SU-DHL-6 (cell line): ENCODE data around the gene MRPL55.

Source experiments
- H2AFZ ChIP-seq: fragments of 200-600 bp; sonication (generic); 2 replicates; pipeline ENCODE4 v1.6.1; 2014; ENCODE audit warnings: low read depth, mild to moderate bottlenecking, moderate library complexity, mixed read lengths, antibody characterized with exemption, low read length; ENCODE audit not compliant: severe bottlenecking
- H3F3A ChIP-seq: fragments of 200-600 bp; shearing (Covaris generic); 2 replicates; pipeline ENCODE4 v1.6.0; 2016; ENCODE audit warnings: antibody characterized with exemption, mild to moderate bottlenecking; ENCODE audit not compliant: insufficient read depth
- H3K27ac ChIP-seq: fragments of 200-600 bp; sonication (generic); 2 replicates; pipeline ENCODE4 v1.5.1; 2016; ENCODE audit warnings: low read depth, mild to moderate bottlenecking, low read length, moderate library complexity, mixed read lengths
- H3K27me3 ChIP-seq: fragments of 200-600 bp; sonication (generic), shearing (Covaris generic); 2 replicates; pipeline ENCODE4 v1.6.0; 2014; ENCODE audit warnings: mild to moderate bottlenecking, low read length
- H3K36me3 ChIP-seq: fragments of 200-600 bp; sonication (generic); 2 replicates; pipeline ENCODE4 v1.6.1; 2014; ENCODE audit warnings: mild to moderate bottlenecking, low read length, mixed read lengths
- H3K4me2 ChIP-seq: fragments of 300-600, 200-600 bp; shearing (Covaris generic), sonication (generic); 2 replicates; pipeline ENCODE4 v1.6.0; 2014; ENCODE audit warnings: low read length, low read depth, mild to moderate bottlenecking; ENCODE audit not compliant: poor library complexity, severe bottlenecking
- H3K4me3 ChIP-seq: fragments of 200-600 bp; sonication (generic); 2 replicates; pipeline ENCODE4 v1.5.1; 2014; ENCODE audit warnings: antibody characterized with exemption, low read length, mild to moderate bottlenecking, mixed read lengths; ENCODE audit not compliant: insufficient read depth, poor library complexity, severe bottlenecking
- H3K79me2 ChIP-seq: fragments of 200-600 bp; sonication (generic); 2 replicates; pipeline ENCODE4 v1.6.1; 2014; ENCODE audit warnings: mild to moderate bottlenecking, low read length, moderate library complexity; ENCODE audit not compliant: insufficient read depth
- H3K9ac ChIP-seq: fragments of 200-600 bp; sonication (generic); 2 replicates; pipeline ENCODE4 v1.7.0; 2014; ENCODE audit warnings: mild to moderate bottlenecking, low read length
- H3K9me2 ChIP-seq: fragments of 200-600 bp; sonication (generic); replicated peaks from 2 replicates; pipeline ENCODE4 v1.6.1; 2014; ENCODE audit warnings: low read length; ENCODE audit not compliant: insufficient read depth
- H3K9me3 ChIP-seq: fragments of 200-600 bp; sonication (generic); 2 replicates; pipeline ENCODE4 v1.6.1; 2014; ENCODE audit warnings: low read length, mixed read lengths; ENCODE audit not compliant: insufficient read depth
- H4K20me1 ChIP-seq: fragments of 200-600 bp; sonication (generic); 2 replicates; pipeline ENCODE4 v1.6.1; 2014; ENCODE audit warnings: low read depth, mild to moderate bottlenecking, antibody characterized with exemption, low read length, moderate library complexity, mixed read lengths
- CTCF ChIP-seq: fragments of 200-600 bp; sonication (generic); IDR thresholded peaks from one replicate; pipeline ENCODE4 v1.5.1; 2017; ENCODE audit warnings: antibody characterized with exemption, mild to moderate bottlenecking, low read length, moderate library complexity; ENCODE audit not compliant: insufficient read depth, poor library complexity, severe bottlenecking
- EZH2phosphoT487 ChIP-seq: fragments of 200-600 bp; sonication (generic), shearing (Covaris generic); conservative IDR thresholded peaks from 2 replicates; pipeline ENCODE4 v1.6.1; 2018; ENCODE audit warnings: mild to moderate bottlenecking, antibody characterized with exemption, low read length, moderate library complexity, mixed read lengths

MRPL55 gene

DNA sequence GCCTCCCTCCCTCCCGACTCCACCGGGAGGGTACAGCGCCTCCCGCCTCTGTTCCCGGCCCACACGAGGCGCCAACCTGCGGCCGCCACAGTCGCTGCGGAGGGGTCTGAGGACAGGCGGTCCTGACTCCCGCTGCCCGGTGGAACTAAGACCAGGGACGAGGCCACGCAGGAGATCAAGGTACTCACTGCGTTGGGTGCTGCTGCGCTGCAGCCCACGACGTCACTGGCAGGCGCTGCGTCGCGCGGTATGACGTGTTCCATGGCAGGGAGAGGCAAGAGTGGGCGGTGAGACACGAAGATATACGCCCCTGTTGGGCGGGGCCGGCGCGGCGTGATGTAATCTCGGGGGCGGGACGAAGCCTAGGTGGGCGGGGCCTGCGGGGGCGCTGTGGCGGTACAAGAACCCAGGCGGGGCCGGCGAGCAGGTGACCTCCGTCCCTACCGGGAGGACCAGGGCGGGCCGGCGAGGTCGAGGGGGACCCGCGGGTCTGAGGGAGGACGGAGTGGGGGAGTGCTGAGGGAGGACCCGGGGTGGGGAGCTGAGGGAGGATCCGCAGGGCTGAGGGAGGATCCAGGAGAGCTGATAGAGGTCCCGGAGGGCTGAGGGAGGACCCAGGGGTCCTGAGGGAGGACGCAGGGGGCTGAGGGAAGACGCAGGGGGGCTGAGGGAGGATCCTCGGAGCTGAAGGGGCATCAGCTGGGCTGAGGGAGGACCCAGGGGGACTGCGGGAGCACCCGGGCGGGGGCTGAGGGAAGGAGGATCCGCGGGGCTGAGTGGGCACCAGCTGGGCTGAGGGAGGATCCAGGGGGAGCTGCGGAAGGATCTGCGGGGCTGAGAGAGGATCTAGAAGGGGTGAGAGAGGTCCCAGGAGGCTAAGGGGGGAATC lies at the start of gene MRPL55:
Gene MRPL55, minus strand, starts transcription at position 227 of the 889 bp plus-strand sequence. CDS start 1,039 bp downstream, outside the sequence.
- Histone ChIP-seq H3K4me3 (peak within 1 kb of the TSS; percentile 81), H2AFZ (peak within 1 kb of the TSS; percentile 91), H3K27me3 (no peaks in the 10 kb centered on the region), H3K36me3 (no peaks in the 10 kb centered on the region), H3K9me2 (no peaks in the 10 kb centered on the region), H3K9ac (peak within 1 kb of the TSS; percentile 88), H4K20me1 (no peaks in the 10 kb centered on the region), H3K27ac (no peak within 1 kb of the TSS), H3K4me2 (peak within 1 kb of the TSS; percentile 72), H3K79me2 (peaks cover 13% of the 10 kb centered on the region; the same call in 1 of the 2 replicates), H3F3A (0 out of 2 replicates have a peak, but pooled peaks cover under 1% of the 10 kb centered on the region), H3K9me3 (no peaks in the 10 kb centered on the region)
- no peak for TF ChIP-seq EZH2phosphoT487
- TF ChIP-seq CTCF, result no peak

DNA sequence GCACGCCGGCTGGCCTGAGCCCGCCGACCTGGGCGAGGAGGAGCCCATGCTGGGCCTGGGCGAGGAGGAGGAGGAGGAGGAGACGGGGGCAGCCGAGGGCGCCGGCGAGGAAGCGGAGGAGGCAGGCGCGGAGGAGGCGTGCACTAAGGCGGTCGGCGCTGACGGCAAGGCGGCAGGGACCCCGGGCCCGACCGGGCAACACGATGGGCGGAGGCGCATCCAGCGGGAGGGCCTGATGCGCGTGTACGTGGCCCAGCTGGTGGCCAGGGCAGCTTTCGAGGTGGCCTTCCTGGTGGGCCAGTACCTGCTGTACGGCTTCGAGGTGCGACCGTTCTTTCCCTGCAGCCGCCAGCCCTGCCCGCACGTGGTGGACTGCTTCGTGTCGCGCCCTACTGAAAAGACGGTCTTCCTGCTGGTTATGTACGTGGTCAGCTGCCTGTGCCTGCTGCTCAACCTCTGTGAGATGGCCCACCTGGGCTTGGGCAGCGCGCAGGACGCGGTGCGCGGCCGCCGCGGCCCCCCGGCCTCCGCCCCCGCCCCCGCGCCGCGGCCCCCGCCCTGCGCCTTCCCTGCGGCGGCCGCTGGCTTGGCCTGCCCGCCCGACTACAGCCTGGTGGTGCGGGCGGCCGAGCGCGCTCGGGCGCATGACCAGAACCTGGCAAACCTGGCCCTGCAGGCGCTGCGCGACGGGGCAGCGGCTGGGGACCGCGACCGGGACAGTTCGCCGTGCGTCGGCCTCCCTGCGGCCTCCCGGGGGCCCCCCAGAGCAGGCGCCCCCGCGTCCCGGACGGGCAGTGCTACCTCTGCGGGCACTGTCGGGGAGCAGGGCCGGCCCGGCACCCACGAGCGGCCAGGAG lies 49.3 kb upstream of the MRPL55 start:
- H3K27me3 ChIP-seq, result no peaks in the 10 kb centered on the region
- H3F3A ChIP-seq, result no peaks in the 10 kb centered on the region
- H3K27ac ChIP-seq, result no peak overlapping the region
- no peaks in the 10 kb centered on the region for H3K79me2 ChIP-seq
- H3K4me2 ChIP-seq, result no peak overlapping the region
- no peaks in the 10 kb centered on the region for H3K36me3 ChIP-seq
- H3K9me3 ChIP-seq, result no peaks in the 10 kb centered on the region
- TF ChIP-seq CTCF (no peak), EZH2phosphoT487 (no peak)
- H2AFZ ChIP-seq, result no peak overlapping the region
- H4K20me1 ChIP-seq, result no peaks in the 10 kb centered on the region
- no peak overlapping the region for H3K4me3 ChIP-seq
- no peaks in the 10 kb centered on the region for H3K9me2 ChIP-seq
- no peak overlapping the region for H3K9ac ChIP-seq

GRCh38 chr1:228157729-228158126 lies 48.6 kb upstream of the MRPL55 start:
- Histone ChIP-seq H3K9ac (no peak overlapping the region), H3K36me3 (no peaks in the 10 kb centered on the region), H3K79me2 (no peaks in the 10 kb centered on the region), H3K9me2 (no peaks in the 10 kb centered on the region), H3K27ac (no peak overlapping the region), H2AFZ (no peak overlapping the region), H3K27me3 (no peaks in the 10 kb centered on the region), H3K4me3 (no peak overlapping the region), H4K20me1 (no peaks in the 10 kb centered on the region), H3K9me3 (no peaks in the 10 kb centered on the region), H3K4me2 (no peak overlapping the region), H3F3A (no peaks in the 10 kb centered on the region)
- TF ChIP-seq EZH2phosphoT487, result no peak
- no peak for TF ChIP-seq CTCF
